ENCODE data around the gene ACBD4.

Gene ACBD4

GRCh38 chr17:45136846-45137560 lies 1.5 kb downstream of the ACBD4 start:
- no peak for DNase-seq (ENCODE audit: low read depth in 2 of 2)

GRCh38 chr17:45137561-45138305 lies 2.2 kb downstream of the ACBD4 start:
- no peak for DNase-seq (ENCODE audit: low read depth in 2 of 2)

- DNase-seq (ENCODE audit: low read depth in 2 of 2) = no peak
Observed at GRCh38 chr17:45138911-45139532, 3.5 kb downstream of the ACBD4 start.

GRCh38 chr17:45139533-45139920 lies 4.0 kb downstream of the ACBD4 start:
- no peak for DNase-seq (ENCODE audit: low read depth in 2 of 2)

GRCh38 chr17:45143094-45143670 lies 7.7 kb downstream of the ACBD4 start:
- no peak for DNase-seq (ENCODE audit: low read depth in 2 of 2)

- peak in 1 of 2 donors; percentile 17 for DNase-seq (ENCODE audit: low read depth in 2 of 2)
Observed at GRCh38 chr17:45143767-45144198, 8.3 kb downstream of the ACBD4 start.

- no peak for DNase-seq (ENCODE audit: low read depth in 2 of 2)
Observed at GRCh38 chr17:45144199-45145034, 8.9 kb downstream of the ACBD4 start.

- no peak for DNase-seq (ENCODE audit: low read depth in 2 of 2)
Observed at GRCh38 chr17:45145035-45145389, 9.5 kb downstream of the ACBD4 start.

- DNase-seq (ENCODE audit: low read depth in 2 of 2) = no peak
Observed at GRCh38 chr17:45146166-45146565, 10.7 kb downstream of the ACBD4 start.

- DNase-seq (ENCODE audit: low read depth in 2 of 2) = no peak
Observed at GRCh38 chr17:45146592-45146889, 11.1 kb downstream of the ACBD4 start.

GRCh38 chr17:45146890-45147580 lies 11.5 kb downstream of the ACBD4 start:
- no peak for DNase-seq (ENCODE audit: low read depth in 2 of 2)

GRCh38 chr17:45147581-45148182 lies 12.2 kb downstream of the ACBD4 start:
- DNase-seq (ENCODE audit: low read depth in 2 of 2) = peak; percentile 52 to 73

GRCh38 chr17:45148183-45149036 lies 12.9 kb downstream of the ACBD4 start, which contains the start of gene HEXIM1:
Gene HEXIM1, plus strand, starts transcription at chr17:45148475. Its CDS starts 716 bp downstream, at chr17:45149191.
- DNase-seq (ENCODE audit: low read depth in 2 of 2) = peak; percentile 97 to 99

GRCh38 chr17:45149037-45149668 lies 13.7 kb downstream of the ACBD4 start:
- peak in 1 of 2 donors; percentile 71 for DNase-seq (ENCODE audit: low read depth in 2 of 2)

GRCh38 chr17:45149669-45150664 lies 14.5 kb downstream of the ACBD4 start:
- DNase-seq (ENCODE audit: low read depth in 2 of 2) = no peak

GRCh38 chr17:45150911-45151809 lies 15.7 kb downstream of the ACBD4 start:
- no peak for DNase-seq (ENCODE audit: low read depth in 2 of 2)

GRCh38 chr17:45155029-45155428 lies 19.5 kb downstream of the ACBD4 start:
- DNase-seq (ENCODE audit: low read depth in 2 of 2) = no peak

Data from stimulated activated CD8-positive, alpha-beta memory T cell treated with anti-CD3 and anti-CD28 coated beads, Interleukin-15, amount 100 ng/mL, for 48 hours (primary cell).